GM20000 (cell line): ENCODE measurements around the gene FYB2.

Experiments
- DNase-seq: peaks from one replicate; pipeline ENCODE4 v3.0.0; 2012; ENCODE audit warnings: low spot score
- TF ChIP-seq, protein P1 (sequence below): IDR thresholded peaks from 2 replicates; pipeline ENCODE4 v1.5.1; 2012; ENCODE audit warnings: mild to moderate bottlenecking, control low read depth; ENCODE audit errors: extremely low read depth, missing control alignments

Gene FYB2

DNA sequence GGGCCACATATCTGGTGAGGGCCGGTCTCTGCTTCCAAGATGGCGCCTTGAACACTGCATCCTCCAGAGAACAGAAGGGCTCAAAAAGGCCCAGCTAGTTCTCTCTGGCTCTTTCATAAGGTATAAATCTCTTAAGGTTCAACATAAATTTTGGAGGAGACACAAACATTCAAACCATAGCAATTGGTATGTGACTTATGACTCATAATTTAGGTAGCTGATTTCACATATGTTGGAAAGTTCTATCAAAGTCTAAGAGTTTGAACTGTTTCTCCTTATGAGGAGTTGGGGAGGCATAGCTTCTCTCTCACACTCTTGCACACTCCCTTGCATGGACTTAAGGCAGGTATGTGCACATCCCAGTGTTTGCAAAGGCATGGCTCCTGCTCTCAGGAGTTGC is 5.1 kb upstream of the FYB2 start:
- DNase-seq: no peak
- TF ChIP-seq, protein P1, sequence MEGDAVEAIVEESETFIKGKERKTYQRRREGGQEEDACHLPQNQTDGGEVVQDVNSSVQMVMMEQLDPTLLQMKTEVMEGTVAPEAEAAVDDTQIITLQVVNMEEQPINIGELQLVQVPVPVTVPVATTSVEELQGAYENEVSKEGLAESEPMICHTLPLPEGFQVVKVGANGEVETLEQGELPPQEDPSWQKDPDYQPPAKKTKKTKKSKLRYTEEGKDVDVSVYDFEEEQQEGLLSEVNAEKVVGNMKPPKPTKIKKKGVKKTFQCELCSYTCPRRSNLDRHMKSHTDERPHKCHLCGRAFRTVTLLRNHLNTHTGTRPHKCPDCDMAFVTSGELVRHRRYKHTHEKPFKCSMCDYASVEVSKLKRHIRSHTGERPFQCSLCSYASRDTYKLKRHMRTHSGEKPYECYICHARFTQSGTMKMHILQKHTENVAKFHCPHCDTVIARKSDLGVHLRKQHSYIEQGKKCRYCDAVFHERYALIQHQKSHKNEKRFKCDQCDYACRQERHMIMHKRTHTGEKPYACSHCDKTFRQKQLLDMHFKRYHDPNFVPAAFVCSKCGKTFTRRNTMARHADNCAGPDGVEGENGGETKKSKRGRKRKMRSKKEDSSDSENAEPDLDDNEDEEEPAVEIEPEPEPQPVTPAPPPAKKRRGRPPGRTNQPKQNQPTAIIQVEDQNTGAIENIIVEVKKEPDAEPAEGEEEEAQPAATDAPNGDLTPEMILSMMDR: no peak

- DNase-seq: no peak
Observed at GRCh38 chr1:56821462-56821797, 2.2 kb upstream of the FYB2 start.

DNA sequence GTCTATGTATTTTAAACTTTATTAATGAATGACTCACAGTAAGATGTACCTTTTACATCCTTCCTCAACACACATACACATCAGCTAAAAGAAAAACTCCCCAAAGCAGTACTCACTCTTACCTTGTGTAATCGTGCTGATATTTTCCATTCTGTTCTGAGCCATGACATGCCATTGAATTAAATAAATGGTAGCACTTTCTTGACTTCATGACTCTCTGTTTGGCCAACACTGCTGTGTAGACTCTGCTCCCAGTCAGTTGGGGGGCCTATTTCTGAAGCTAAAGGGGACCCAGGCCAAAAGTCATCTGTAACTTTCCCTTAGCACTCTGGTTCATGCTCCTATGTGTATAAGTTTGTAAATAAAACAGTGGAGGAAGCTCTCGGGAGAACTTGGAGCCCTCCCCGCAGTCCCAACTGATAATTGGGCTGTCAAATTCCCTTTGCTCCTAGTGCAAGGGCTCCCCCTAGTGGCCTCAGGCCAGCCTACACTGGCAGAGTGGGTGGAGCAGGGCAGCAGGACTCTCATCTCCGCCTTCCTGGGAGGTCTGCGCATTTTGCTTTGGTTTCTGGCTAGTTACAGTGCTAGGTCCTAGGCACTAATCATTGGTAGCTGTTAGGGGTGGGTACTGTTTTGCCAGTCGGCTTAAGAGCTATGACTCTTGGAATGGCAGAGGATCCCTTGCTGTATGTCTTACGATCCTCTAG is 1.7 kb upstream of the FYB2 start:
- TF ChIP-seq, protein P1: peak; percentile 90
- peak; percentile 74 for DNase-seq

More at GRCh38 chr1:56821462-56821797, 2.2 kb upstream of the FYB2 start:
- TF ChIP-seq, protein P1: no peak

DNA sequence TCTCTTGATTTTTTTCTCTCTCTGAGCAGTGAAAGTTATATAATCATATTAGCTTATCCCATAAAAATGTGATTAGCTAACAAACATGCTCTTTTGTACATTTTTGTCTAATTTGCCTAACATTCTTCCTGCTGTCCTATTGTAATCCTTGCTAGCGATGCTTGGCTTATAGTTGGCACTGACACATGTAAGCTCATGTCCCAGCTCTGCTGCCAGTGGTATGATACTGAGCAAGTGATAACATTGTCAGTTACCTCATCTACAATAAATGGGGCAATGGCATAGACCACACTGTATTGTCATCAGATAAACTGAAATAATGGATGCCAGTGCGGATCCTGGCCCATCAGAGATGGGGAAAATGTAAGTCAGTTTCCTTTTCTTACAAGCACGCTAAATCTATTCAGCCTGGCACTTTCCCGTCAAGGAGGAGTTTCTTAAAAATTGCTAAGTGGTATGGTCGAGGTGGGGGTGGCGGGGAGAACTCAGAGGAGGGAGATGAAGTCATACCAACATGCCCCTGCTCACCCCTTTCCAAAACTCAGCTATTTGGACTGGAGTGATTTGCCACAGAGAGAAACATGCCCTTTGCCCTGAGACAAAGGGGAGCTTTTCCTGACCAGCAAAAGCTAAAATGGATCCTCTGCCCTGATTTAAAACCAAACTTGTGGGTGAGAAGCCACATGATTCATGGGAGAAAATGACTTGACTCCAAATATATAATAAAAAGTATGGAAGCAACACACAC is 1.3 kb downstream of the FYB2 start:
- TF ChIP-seq, protein P1: no peak
- no peak for DNase-seq

GRCh38 chr1:56816909-56817308 is 2.3 kb downstream of the FYB2 start:
- DNase-seq: no peak
- TF ChIP-seq, protein P1: no peak

- TF ChIP-seq, protein P1: no peak
- no peak for DNase-seq
Observed at GRCh38 chr1:56816264-56816663, 2.9 kb downstream of the FYB2 start.

DNA sequence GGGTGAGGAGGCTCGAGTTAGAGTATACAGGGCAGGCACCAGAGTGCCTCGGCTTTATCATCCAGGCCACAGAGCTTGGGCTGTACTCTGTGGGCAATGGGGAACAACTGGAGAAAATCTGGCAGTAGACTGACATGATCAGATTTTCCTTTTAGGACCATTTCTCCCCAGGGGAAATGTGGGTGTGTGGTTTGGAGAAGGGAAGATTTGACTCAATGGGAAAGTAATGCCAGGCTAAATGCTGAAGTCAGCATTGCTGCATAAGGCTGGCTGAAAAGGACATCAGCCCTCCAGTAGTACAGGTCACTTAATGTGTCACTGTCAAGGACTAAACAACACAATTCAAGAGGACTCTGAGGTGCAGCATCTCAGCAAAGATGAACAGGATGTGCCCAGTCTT is 5.0 kb downstream of the FYB2 start:
- TF ChIP-seq, protein P1: no peak
- no peak for DNase-seq
